ENCODE measurements around the gene KCNH5. TPM values are rescaled to one million over a fixed set of nuclear protein-coding genes. Genes with fewer than 3 reads are reported as not detected.

The KCNH5 gene
- total and polyA plus RNA-seq, 2 of the 13 experiments (the other 11 are each of a cell fraction or from before 2014, with no cell fraction given) = not detected

DNA sequence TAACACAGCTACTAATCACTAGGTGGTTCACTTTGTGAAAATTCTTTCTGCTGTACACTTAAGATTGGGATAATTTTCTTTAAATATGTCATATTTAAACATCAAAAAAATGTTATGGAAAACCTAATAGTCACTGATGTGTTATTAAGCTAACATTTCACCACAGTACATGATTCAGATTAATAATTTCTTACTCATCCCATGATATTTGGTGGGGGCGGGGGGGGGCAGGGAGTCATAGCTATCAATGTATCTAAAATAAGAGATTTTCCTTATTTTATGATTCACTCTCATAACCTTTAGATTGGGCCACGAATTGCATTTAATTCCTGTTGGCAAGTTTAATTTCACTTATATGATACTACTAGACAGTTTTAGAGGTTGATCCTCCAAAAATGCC, 88.8 kb downstream of the KCNH5 start:
- intact Hi-C loops (cut with micrococcal nuclease; ENCODE audit: unreplicated experiment) (no loop called here), in situ Hi-C loops (cut with HindIII; ENCODE audit: extremely low pct_ligation_motif_present, low pct_unique_long_range_greater_than_20kb) (no loop called here)
- CTCF ChIA-PET (ENCODE audit: low intra/inter-chr PET ratio, low total read pairs) = no interaction called here
- FAIRE-seq (no peak), ATAC-seq (no peak), DNase-seq (ENCODE audit: low spot score) (no peak)
- H3K4me1 ChIP-seq (ENCODE audit: insufficient read depth, low read length) = no peaks in the 10 kb centered on the region
- H3K9me3 ChIP-seq (ENCODE audit: low read length) = no peaks in the 10 kb centered on the region
- H3K4me3 ChIP-seq (replicated peaks in 1 of 3; ENCODE audit: insufficient read depth in 1 of 3, low read depth in 2 of 3, low read length in 3 of 3) = no peak overlapping the region
- WGBS (ENCODE audit: low lambda C conversion rate) = 0% methylated on average over 2 of the region's 2 CpGs
- H3K9ac ChIP-seq (ENCODE audit: insufficient read depth, low read depth, low read length) = no peak overlapping the region
- TF ChIP-seq ZBTB7B (CRISPR knock-in tag; IDR thresholded peaks at IDR 0.05) (no peak), ZFAT (CRISPR knock-in tag; conservative IDR thresholded peaks at IDR 0.05) (no peak)
- BruUV-seq (replicated peaks) = no TSS peak
- H3K79me2 ChIP-seq (ENCODE audit: insufficient read depth, low read length) = no peaks in the 10 kb centered on the region
- no peak overlapping the region for H3K27ac ChIP-seq (ENCODE audit: extremely low read length, insufficient read depth, low read length)
- no peaks in the 10 kb centered on the region for H4K20me1 ChIP-seq (ENCODE audit: insufficient read depth, low read length)
- POLR2A ChIA-PET = no interaction called here
- no peaks in the 10 kb centered on the region for H3K27me3 ChIP-seq (ENCODE audit: control insufficient read depth in 1 of 2, insufficient read depth in 2 of 2, low read length in 2 of 2)
- H3K4me2 ChIP-seq (ENCODE audit: low read depth, low read length) = no peak overlapping the region
- no peak overlapping the region for H2AFZ ChIP-seq (ENCODE audit: low read length)
- H3K36me3 ChIP-seq (replicated peaks in 1 of 2; ENCODE audit: control insufficient read depth in 1 of 2, insufficient read depth in 2 of 2, low read length in 2 of 2) = no peaks in the 10 kb centered on the region

- WGBS (ENCODE audit: low lambda C conversion rate) = 0% methylated on average over 2 of the region's 2 CpGs
- in situ Hi-C loops (cut with HindIII; ENCODE audit: extremely low pct_ligation_motif_present, low pct_unique_long_range_greater_than_20kb) = no loop called here
- TF ChIP-seq ZNF672 (CRISPR knock-in tag; IDR thresholded peaks at IDR 0.05) = no peak
- no peak for TF ChIP-seq GLMP (CRISPR knock-in tag; IDR thresholded peaks at IDR 0.05; ENCODE audit: borderline replicate concordance)
- no peak for TF ChIP-seq RORA (CRISPR knock-in tag; IDR thresholded peaks at IDR 0.05)
- TF ChIP-seq RFXAP (CRISPR knock-in tag; IDR thresholded peaks at IDR 0.05; ENCODE audit: borderline replicate concordance) = no peak
- no peak for TF ChIP-seq RBM22 (optimal IDR thresholded peaks at IDR 0.05; ENCODE audit: low read length)
- no peak for TF ChIP-seq ZNF282 (IDR thresholded peaks at IDR 0.05; ENCODE audit: partially characterized antibody)
- TF ChIP-seq SRSF1 (optimal IDR thresholded peaks at IDR 0.05; ENCODE audit: low read depth, low read length) = no peak
- no peak for TF ChIP-seq ZNF24 (IDR thresholded peaks at IDR 0.05)
- no peak for TF ChIP-seq ZHX2 (IDR thresholded peaks at IDR 0.05; ENCODE audit: low read depth)
- TF ChIP-seq ZHX2 (CRISPR knock-in tag; IDR thresholded peaks at IDR 0.05; ENCODE audit: borderline replicate concordance) = no peak
- no peak for TF ChIP-seq NKX3-1 (CRISPR knock-in tag; IDR thresholded peaks at IDR 0.05)
- TF ChIP-seq ZNF101 (CRISPR knock-in tag; IDR thresholded peaks at IDR 0.05; ENCODE audit: borderline replicate concordance, low read depth) = no peak
Measured at GRCh38 chr14:62954165-62954564, 91.1 kb downstream of the KCNH5 start.

More at GRCh38 chr14:62954165-62954564, 91.1 kb downstream of the KCNH5 start:
- Histone ChIP-seq H3K4me1 (ENCODE audit: insufficient read depth, low read length) (no peaks in the 10 kb centered on the region), H3K27ac (ENCODE audit: extremely low read length, insufficient read depth, low read length) (no peak overlapping the region), H3K4me3 (replicated peaks in 1 of 3; ENCODE audit: insufficient read depth in 1 of 3, low read depth in 2 of 3, low read length in 3 of 3) (no peak overlapping the region), H3K27me3 (ENCODE audit: control insufficient read depth in 1 of 2, insufficient read depth in 2 of 2, low read length in 2 of 2) (no peaks in the 10 kb centered on the region), H3K9me3 (ENCODE audit: low read length) (no peaks in the 10 kb centered on the region), H3K36me3 (replicated peaks in 1 of 2; ENCODE audit: control insufficient read depth in 1 of 2, insufficient read depth in 2 of 2, low read length in 2 of 2) (no peaks in the 10 kb centered on the region), H3K79me2 (ENCODE audit: insufficient read depth, low read length) (no peaks in the 10 kb centered on the region), H3K4me2 (ENCODE audit: low read depth, low read length) (no peak overlapping the region), H3K9ac (ENCODE audit: insufficient read depth, low read depth, low read length) (no peak overlapping the region), H2AFZ (ENCODE audit: low read length) (no peak overlapping the region), H4K20me1 (ENCODE audit: insufficient read depth, low read length) (no peaks in the 10 kb centered on the region)
- no peak for FAIRE-seq
- no TSS peak for BruUV-seq (replicated peaks)
- DNase-seq (ENCODE audit: low spot score) = no peak
- ChIA-PET CTCF (ENCODE audit: low intra/inter-chr PET ratio, low total read pairs) (no interaction called here), POLR2A (no interaction called here)
- ATAC-seq = no peak
- intact Hi-C loops (cut with micrococcal nuclease; ENCODE audit: unreplicated experiment) = no loop called here
